ENCODE results near the gene CLEC2L.

The CLEC2L gene

GRCh38 chr7:139571190-139571589 is 47.7 kb downstream of the CLEC2L start:
- CTCF ChIA-PET = no interaction called here
- no peak for TF ChIP-seq CTCF (conservative IDR thresholded peaks at IDR 0.05; ENCODE audit: low read depth)
- POLR2A ChIA-PET (ENCODE audit: low non-redundant PET) = no interaction called here
- H3K27ac ChIP-seq = no peak overlapping the region
- DNase-seq (ENCODE audit: low spot score) = no peak

GRCh38 chr7:139571651-139572050 is 48.2 kb downstream of the CLEC2L start:
- ChIA-PET CTCF (interaction anchor here (0.5 kb wide), 1 partner anchor 47 kb away, joined by 4 read pairs; no protein-coding TSS in a partner anchor), POLR2A (ENCODE audit: low non-redundant PET) (no interaction called here)
- no peak for TF ChIP-seq CTCF (conservative IDR thresholded peaks at IDR 0.05; ENCODE audit: low read depth)
- no peak for DNase-seq (ENCODE audit: low spot score)
- H3K27ac ChIP-seq = no peak overlapping the region

GRCh38 chr7:139572071-139572470 is 48.6 kb downstream of the CLEC2L start:
- no peak for TF ChIP-seq CTCF (conservative IDR thresholded peaks at IDR 0.05; ENCODE audit: low read depth)
- H3K27ac ChIP-seq = no peak overlapping the region
- no peak for DNase-seq (ENCODE audit: low spot score)
- ChIA-PET CTCF (interaction anchor here (0.5 kb wide), 1 partner anchor 47 kb away, joined by 4 read pairs; no protein-coding TSS in a partner anchor), POLR2A (ENCODE audit: low non-redundant PET) (no interaction called here)

GRCh38 chr7:139572704-139573385 is 49.4 kb downstream of the CLEC2L start:
- ChIA-PET CTCF (no interaction called here), POLR2A (ENCODE audit: low non-redundant PET) (interaction anchor here (0.7 kb wide), 1 partner anchor 15 kb away, joined by 5 read pairs; no protein-coding TSS in a partner anchor)
- TF ChIP-seq CTCF (conservative IDR thresholded peaks at IDR 0.05; ENCODE audit: low read depth) = no peak

GRCh38 chr7:139573871-139574270 is 50.4 kb downstream of the CLEC2L start:
- no peak for DNase-seq (ENCODE audit: low spot score)
- TF ChIP-seq CTCF (conservative IDR thresholded peaks at IDR 0.05; ENCODE audit: low read depth) = no peak
- POLR2A ChIA-PET (ENCODE audit: low non-redundant PET) = interaction anchor here (0.7 kb wide), 1 partner anchor 14 kb away, joined by 5 read pairs; no protein-coding TSS in a partner anchor
- no peak overlapping the region for H3K27ac ChIP-seq
- CTCF ChIA-PET = no interaction called here

More at GRCh38 chr7:139572704-139573385, 49.4 kb downstream of the CLEC2L start:
- H3K27ac ChIP-seq = no peak overlapping the region
- no peak for DNase-seq (ENCODE audit: low spot score)

- CTCF ChIA-PET = interaction anchor here (0.6 kb wide), 1 partner anchor 442 kb away, joined by 3 read pairs; no protein-coding TSS in a partner anchor
- no peak for TF ChIP-seq CTCF (conservative IDR thresholded peaks at IDR 0.05; ENCODE audit: low read depth)
Measured at GRCh38 chr7:139574618-139575337, 51.3 kb downstream of the CLEC2L start.

More at GRCh38 chr7:139574618-139575337, 51.3 kb downstream of the CLEC2L start:
- no peak overlapping the region for H3K27ac ChIP-seq
- DNase-seq (ENCODE audit: low spot score) = no peak
- POLR2A ChIA-PET (ENCODE audit: low non-redundant PET) = no interaction called here

Measured in RWPE1 (cell line).